Stimulated activated CD8-positive, alpha-beta memory T cell treated with anti-CD3 and anti-CD28 coated beads, Interleukin-12 subunit alpha, Interleukin-12 subunit beta, amount 100 ng/mL, for 4 hours (primary cell): ENCODE data around the gene ABCA8.

Experiments
- DNase-seq: peaks from one replicate; pipeline ENCODE4 v3.0.0-alpha.2; 2020; ENCODE audit warnings: low read depth

Gene ABCA8

GRCh38 chr17:68870161-68870826 lies 84.9 kb downstream of the ABCA8 start:
- no peak for DNase-seq

- DNase-seq: no peak
These were observed 86.5 kb downstream of the ABCA8 start for GRCh38 chr17:68868708-68869107.

GRCh38 chr17:68867759-68868516 lies 87.3 kb downstream of the ABCA8 start:
- no peak for DNase-seq

- no peak for DNase-seq
These were observed 89.6 kb downstream of the ABCA8 start for GRCh38 chr17:68865584-68865983.

- DNase-seq: no peak
These were observed 92.0 kb downstream of the ABCA8 start for GRCh38 chr17:68863091-68863652.

- DNase-seq: no peak
These were observed 93.6 kb downstream of the ABCA8 start for GRCh38 chr17:68861602-68862001.

- no peak for DNase-seq
These were observed 94.3 kb downstream of the ABCA8 start for GRCh38 chr17:68860941-68861340.

GRCh38 chr17:68854452-68854851 lies 100.7 kb downstream of the ABCA8 start:
- DNase-seq: no peak

- DNase-seq: no peak
These were observed 101.8 kb downstream of the ABCA8 start for GRCh38 chr17:68853439-68853838.

- DNase-seq: no peak
These were observed 102.2 kb downstream of the ABCA8 start for GRCh38 chr17:68853036-68853435.

- DNase-seq: no peak
These were observed 103.3 kb downstream of the ABCA8 start for GRCh38 chr17:68851890-68852289.

- no peak for DNase-seq
These were observed 104.3 kb downstream of the ABCA8 start for GRCh38 chr17:68850749-68851510.

- DNase-seq: no peak
These were observed 105.2 kb downstream of the ABCA8 start for GRCh38 chr17:68849673-68850610.

GRCh38 chr17:68847711-68848110 lies 107.5 kb downstream of the ABCA8 start:
- DNase-seq: no peak

- no peak for DNase-seq
These were observed 111.7 kb downstream of the ABCA8 start for GRCh38 chr17:68843522-68843921.

GRCh38 chr17:68840073-68840472 lies 115.1 kb downstream of the ABCA8 start:
- no peak for DNase-seq

- DNase-seq: no peak
These were observed 120.1 kb downstream of the ABCA8 start for GRCh38 chr17:68835071-68835470.

- no peak for DNase-seq
These were observed 120.8 kb downstream of the ABCA8 start for GRCh38 chr17:68834328-68834836.

- no peak for DNase-seq
These were observed 122.9 kb downstream of the ABCA8 start for GRCh38 chr17:68832109-68832802.

GRCh38 chr17:68831170-68831569 lies 124.0 kb downstream of the ABCA8 start:
- no peak for DNase-seq

- DNase-seq: no peak
These were observed 124.9 kb downstream of the ABCA8 start for GRCh38 chr17:68830313-68830712.
